ENCODE measurements around the gene GDPD3.
A peak's percentile ranks its signal among the peaks of the same experiment; 100 is the strongest.
"Not testable (repeated sequence)": the region's sequence is repeated elsewhere in the genome, so short reads cannot be mapped to it uniquely, and the experiment has no call there.

GDPD3 gene

GRCh38 chr16:30127993-30128392 lies 14.7 kb upstream of the GDPD3 start:
- Histone ChIP-seq H3K4me3 (no peak overlapping the region), H3K27ac (no peak overlapping the region)

GRCh38 chr16:30125690-30126089 lies 12.4 kb upstream of the GDPD3 start:
- not testable (repeated sequence) for H3K27ac ChIP-seq, H3K4me3 ChIP-seq

- Histone ChIP-seq H3K4me3 (no peak overlapping the region), H3K27ac (peak overlapping the region in 12 of 21 experiments; percentile 16 to 92 (median 46))
Measured at GRCh38 chr16:30124985-30125379, 11.6 kb upstream of the GDPD3 start.

DNA sequence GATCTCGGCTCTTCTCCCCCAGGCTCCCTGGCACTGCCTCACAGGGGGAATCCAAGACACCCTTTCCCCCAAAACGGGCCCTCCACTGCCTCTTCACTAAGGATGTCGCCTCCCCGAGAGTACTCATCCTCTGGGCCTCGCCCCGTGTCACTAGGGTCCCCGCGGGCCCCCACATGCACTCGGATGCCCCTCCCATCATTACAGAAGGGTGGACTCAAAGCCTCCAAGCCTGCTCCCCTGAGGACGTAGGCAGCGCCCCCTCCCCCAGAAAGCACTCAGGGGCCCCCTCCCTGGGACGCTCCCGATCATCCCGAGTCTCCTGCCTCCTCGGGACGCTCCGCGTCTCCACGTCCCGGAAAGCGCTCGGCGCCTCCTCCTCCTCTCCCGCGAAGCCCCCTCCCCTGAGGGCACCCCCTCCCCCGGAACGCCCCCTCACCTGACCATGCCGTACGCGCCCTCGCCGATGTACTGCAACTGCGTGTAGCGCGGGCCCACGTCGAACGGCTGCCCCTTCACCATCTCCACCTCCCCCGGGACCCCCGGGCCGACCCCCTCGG lies 9.3 kb upstream of the GDPD3 start:
- H3K4me3 ChIP-seq = peak overlapping the region; percentile 73 to 96 (median 89)
- peak overlapping the region; percentile 80 to 97 (median 92) for H3K27ac ChIP-seq

GRCh38 chr16:30121741-30122571 lies 8.6 kb upstream of the GDPD3 start:
- peak overlapping the region; percentile 73 to 96 (median 89) for H3K4me3 ChIP-seq

DNA sequence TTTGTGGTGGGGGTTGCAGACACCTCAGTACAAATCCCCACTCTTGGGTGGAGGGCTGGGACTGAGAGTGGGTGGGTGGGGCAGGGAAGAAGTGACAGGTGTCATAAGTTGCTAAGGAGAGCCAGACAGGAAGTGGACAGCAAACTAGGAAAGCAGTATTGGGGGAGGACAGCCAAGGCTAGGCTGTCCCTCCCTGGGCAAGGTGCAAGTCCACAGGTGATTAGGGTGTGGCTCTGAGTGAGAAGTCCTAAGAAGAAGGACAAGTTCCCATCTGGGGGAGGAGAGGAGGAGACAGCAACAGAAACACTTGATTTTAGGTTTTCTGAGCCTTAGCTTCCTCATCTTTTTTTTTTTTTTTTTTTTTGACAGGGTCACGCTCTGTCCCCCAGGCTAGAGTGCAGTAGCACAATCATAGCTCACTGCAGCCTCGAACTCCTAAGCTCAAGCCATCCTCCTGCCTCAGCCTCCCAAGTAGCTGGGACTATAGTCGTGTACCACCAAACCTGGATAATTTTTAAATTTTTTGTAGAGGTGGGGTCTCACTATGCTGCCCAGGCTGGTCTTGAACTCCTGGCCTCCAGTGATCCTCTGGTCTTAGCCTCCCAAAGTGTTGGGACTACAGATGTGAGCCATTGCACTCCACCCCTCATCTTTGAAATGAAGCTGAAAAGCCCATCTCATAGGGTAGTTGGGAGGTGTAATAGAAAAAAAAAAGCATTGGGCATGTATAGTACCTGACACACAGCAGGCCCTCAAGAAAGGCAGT lies 7.2 kb upstream of the GDPD3 start:
- no peak overlapping the region for H3K4me3 ChIP-seq
- peak overlapping the region in 7 of 21 experiments; percentile 10 to 96 (median 92) for H3K27ac ChIP-seq

More at GRCh38 chr16:30121741-30122571, 8.6 kb upstream of the GDPD3 start:
- H3K27ac ChIP-seq = peak overlapping the region; percentile 80 to 97 (median 92)

- Histone ChIP-seq H3K27ac (peak overlapping the region in 2 of 21 experiments; percentile 4 to 32), H3K4me3 (no peak overlapping the region)
Measured at GRCh38 chr16:30119428-30119827, 6.1 kb upstream of the GDPD3 start.

GRCh38 chr16:30117768-30118167 lies 4.4 kb upstream of the GDPD3 start:
- Histone ChIP-seq H3K4me3 (no peak overlapping the region), H3K27ac (no peak overlapping the region)

DNA sequence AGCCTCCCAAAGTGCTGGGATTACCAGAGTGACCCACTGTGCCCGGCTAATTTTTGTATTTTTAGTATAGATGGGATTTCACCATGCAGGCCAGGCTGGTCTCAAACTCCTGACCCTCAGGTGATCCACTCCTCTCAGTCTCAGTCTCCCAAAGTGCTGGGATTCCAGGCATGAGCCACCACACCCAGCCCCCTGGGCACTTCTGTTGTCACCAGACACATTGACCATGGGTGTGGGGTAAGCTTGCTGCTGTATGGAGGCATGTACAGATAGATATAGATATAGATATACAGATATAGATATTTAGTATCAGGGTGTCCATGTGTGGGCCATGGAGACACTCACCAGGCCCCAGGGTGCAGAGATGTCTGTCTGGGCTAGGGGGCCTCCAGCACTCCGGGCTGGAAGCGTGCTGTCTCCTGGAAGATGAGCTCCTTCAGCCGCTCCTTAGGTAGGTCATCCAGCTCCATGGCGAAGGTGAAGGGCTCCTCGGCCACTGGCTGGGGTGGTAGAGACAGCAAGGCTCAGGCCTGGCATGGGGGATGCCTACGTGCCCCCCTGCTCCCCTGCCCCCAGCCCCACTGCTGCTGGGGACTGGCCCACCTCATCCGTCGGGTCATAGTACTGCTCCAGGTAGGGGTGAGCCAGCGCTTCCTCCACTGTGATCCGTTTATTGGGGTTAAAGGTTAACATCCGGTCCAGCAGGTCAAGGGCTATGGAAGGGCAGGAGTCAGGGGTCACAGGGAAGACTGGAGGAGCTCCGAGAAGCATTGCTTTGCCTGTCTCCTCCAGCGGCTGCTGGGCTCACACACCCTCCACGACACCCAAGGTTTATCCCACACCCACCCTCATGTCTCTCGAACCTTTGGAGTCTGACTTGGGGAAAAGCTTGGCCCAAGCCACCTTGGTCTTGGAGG lies 3.2 kb upstream of the GDPD3 start:
- Histone ChIP-seq H3K27ac (no peak overlapping the region), H3K4me3 (no peak overlapping the region)

- H3K4me3 ChIP-seq = no peak overlapping the region
- H3K27ac ChIP-seq = peak overlapping the region in 4 of 21 experiments; percentile 21 to 59 (median 41)
Measured at GRCh38 chr16:30115238-30115637, 1.9 kb upstream of the GDPD3 start.

GRCh38 chr16:30114833-30115232 lies 1.5 kb upstream of the GDPD3 start:
- not testable (repeated sequence) for H3K4me3 ChIP-seq
- peak overlapping the region in 9 of 21 experiments; percentile 4 to 59 (median 31) for H3K27ac ChIP-seq

GRCh38 chr16:30114411-30114810 lies 1.1 kb upstream of the GDPD3 start:
- peak overlapping the region in 16 of 21 experiments; percentile 3 to 59 (median 25) for H3K27ac ChIP-seq
- H3K4me3 ChIP-seq = no peak overlapping the region

- no peak overlapping the region for H3K4me3 ChIP-seq
- H3K27ac ChIP-seq = peak overlapping the region in 16 of 21 experiments; percentile 3 to 59 (median 35)
Measured at GRCh38 chr16:30113711-30114333, 485 bp upstream of the GDPD3 start.

GRCh38 chr16:30112197-30113030 lies 923 bp downstream of the GDPD3 start:
- H3K27ac ChIP-seq = peak overlapping the region in 2 of 21 experiments; percentile 10 to 40
- H3K4me3 ChIP-seq = no peak overlapping the region

- no peak overlapping the region for H3K27ac ChIP-seq
- H3K4me3 ChIP-seq = no peak overlapping the region
Measured at GRCh38 chr16:30110661-30111060, 2.7 kb downstream of the GDPD3 start.

GRCh38 chr16:30108059-30108850 lies 5.1 kb downstream of the GDPD3 start:
- no peak overlapping the region for H3K4me3 ChIP-seq
- no peak overlapping the region for H3K27ac ChIP-seq

DNA sequence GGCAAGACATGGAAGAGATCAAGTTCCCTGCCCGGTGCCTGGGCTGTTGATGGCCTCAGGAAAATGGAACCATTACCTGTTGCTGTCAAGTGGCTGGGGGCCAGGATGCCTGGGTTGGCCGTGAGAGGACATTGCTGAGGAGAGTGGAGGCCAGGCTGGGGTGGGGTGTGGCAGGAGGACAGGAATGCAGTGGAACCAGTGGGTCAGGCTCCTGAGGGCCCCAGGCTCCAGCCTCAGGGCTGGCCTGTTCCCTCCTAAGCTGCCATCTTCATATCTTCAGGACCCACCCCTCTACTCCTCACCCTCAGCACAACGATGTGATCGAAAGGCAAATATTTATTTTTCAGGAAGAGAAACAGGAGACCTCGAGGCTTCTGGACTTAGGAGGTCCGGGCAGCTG lies 8.8 kb downstream of the GDPD3 start:
- peak overlapping the region in 1 of 21 experiments; percentile 17 for H3K27ac ChIP-seq
- H3K4me3 ChIP-seq = no peak overlapping the region

All from skin epidermis (tissue), 12 donors.